OCI-LY3 (cell line): ENCODE data around the gene RGS6.

Source experiments
- H2AFZ ChIP-seq: fragments of 200-600, 300-600 bp; shearing (Covaris generic); 2 replicates; pipeline ENCODE4 v1.6.0; 2014; ENCODE audit warnings: antibody characterized with exemption, low read depth, low read length
- H3K27ac ChIP-seq: fragments of 200-600, 300-600 bp; sonication (generic); 2 replicates; pipeline ENCODE4 v1.5.1; 2014; ENCODE audit warnings: mild to moderate bottlenecking, low read length, moderate library complexity, mixed read lengths
- H3K27me3 ChIP-seq: fragments of 200-600, 300-600 bp; sonication (generic); 2 replicates; pipeline ENCODE4 v1.6.1; 2014; ENCODE audit warnings: low read depth, low read length, mixed read lengths
- H3K36me3 ChIP-seq: fragments of 200-600, 300-600 bp; sonication (generic); replicated peaks from 2 replicates; pipeline ENCODE3; 2014; ENCODE audit warnings: low read depth, low read length, mixed read lengths
- H3K4me1 ChIP-seq: fragments of 300-600, 200-600 bp; sonication (generic); 2 replicates; pipeline ENCODE4 v1.6.1; 2014; ENCODE audit warnings: low read length, mixed read lengths
- H3K4me2 ChIP-seq: fragments of 200-600, 300-600 bp; sonication (generic); 2 replicates; pipeline ENCODE4 v1.6.1; 2014; ENCODE audit warnings: low read length, mixed read lengths
- H3K4me3 ChIP-seq: fragments of 300-600, 200-600 bp; sonication (generic); 2 replicates; pipeline ENCODE4 v1.5.1; 2014; ENCODE audit warnings: antibody characterized with exemption, mild to moderate bottlenecking, low read length, moderate library complexity
- H3K79me2 ChIP-seq: fragments of 300-600, 200-600 bp; shearing (Covaris generic); 2 replicates; pipeline ENCODE4 v1.6.1; 2014; ENCODE audit warnings: mild to moderate bottlenecking, low read length, mixed read lengths
- H3K9ac ChIP-seq: fragments of 300-600, 200-600 bp; shearing (Covaris generic); 2 replicates; pipeline ENCODE4 v1.6.0; 2014; ENCODE audit warnings: mild to moderate bottlenecking, low read length, moderate library complexity
- H3K9me3 ChIP-seq: fragments of 200-600, 300-600 bp; shearing (Covaris generic); 2 replicates; pipeline ENCODE4 v1.6.1; 2014; ENCODE audit warnings: low read length, mixed read lengths; ENCODE audit not compliant: insufficient read depth
- H4K20me1 ChIP-seq: fragments of 200-600, 300-600 bp; sonication (generic); 2 replicates; pipeline ENCODE4 v1.6.1; 2016; ENCODE audit warnings: low read length, mixed read lengths; ENCODE audit not compliant: insufficient read depth
- CTCF ChIP-seq: fragments of 200-600, 300-600 bp; sonication (generic); IDR thresholded peaks from 2 replicates; pipeline ENCODE4 v1.5.1; 2014; ENCODE audit warnings: antibody characterized with exemption, low read length, low read depth
- EZH2phosphoT487 ChIP-seq: fragments of 200-600 bp; shearing (Covaris generic); IDR thresholded peaks from 2 replicates; pipeline ENCODE4 v1.6.1; 2018; ENCODE audit warnings: antibody characterized with exemption, mixed run types, low read depth

Gene RGS6

DNA sequence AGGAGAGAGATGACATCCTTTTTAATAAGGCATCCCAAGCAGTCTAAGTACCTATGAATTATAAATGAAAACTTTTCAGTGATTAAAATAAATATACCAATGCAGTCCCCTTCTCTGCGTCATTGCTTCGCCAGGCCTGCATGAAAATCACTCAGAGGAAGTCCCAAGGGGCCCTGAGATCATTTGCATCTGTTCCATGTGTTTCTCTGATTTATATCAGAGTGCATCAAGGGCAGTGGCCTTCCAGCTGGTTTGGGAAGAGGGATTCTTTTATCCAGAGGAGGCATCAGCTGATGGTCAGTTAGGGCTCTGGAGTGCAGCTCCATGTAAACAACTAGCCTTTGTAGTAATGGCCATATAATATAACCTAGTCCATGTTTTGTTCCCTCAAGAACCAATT is 210.1 kb downstream of the RGS6 start:
- Histone ChIP-seq H3K9ac (no peak overlapping the region), H2AFZ (no peak overlapping the region), H3K4me2 (no peak overlapping the region), H3K4me1 (no peaks in the 10 kb centered on the region), H3K9me3 (no peaks in the 10 kb centered on the region), H3K36me3 (no peaks in the 10 kb centered on the region), H3K79me2 (no peaks in the 10 kb centered on the region), H4K20me1 (no peaks in the 10 kb centered on the region), H3K4me3 (no peak overlapping the region), H3K27ac (no peak overlapping the region), H3K27me3 (peaks cover 12% of the 10 kb centered on the region)
- no peak for TF ChIP-seq CTCF
- TF ChIP-seq EZH2phosphoT487, result no peak

DNA sequence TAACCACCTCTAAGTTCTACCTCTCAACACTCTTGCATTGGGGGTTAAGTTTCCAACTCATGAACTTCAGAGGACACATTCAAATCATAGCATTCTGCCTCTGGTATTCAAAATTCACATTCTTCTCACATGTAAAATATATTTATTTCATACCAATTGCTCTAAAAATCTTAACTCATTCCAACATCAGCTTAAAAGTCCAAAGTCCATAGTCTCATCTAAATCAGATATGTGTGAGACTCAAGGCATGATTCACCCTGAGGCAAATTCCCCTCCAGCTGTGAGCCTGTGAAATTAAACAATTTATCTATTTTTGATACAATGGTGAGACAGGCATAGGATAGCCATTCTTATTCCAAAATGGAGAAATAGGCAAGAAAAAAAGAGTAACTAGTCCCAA is 214.0 kb downstream of the RGS6 start:
- Histone ChIP-seq H3K36me3 (no peaks in the 10 kb centered on the region), H3K27ac (no peak overlapping the region), H2AFZ (no peak overlapping the region), H3K9ac (no peak overlapping the region), H3K27me3 (peaks cover 23% of the 10 kb centered on the region), H3K4me1 (no peaks in the 10 kb centered on the region), H3K79me2 (no peaks in the 10 kb centered on the region), H3K4me2 (no peak overlapping the region), H3K4me3 (no peak overlapping the region), H4K20me1 (no peaks in the 10 kb centered on the region), H3K9me3 (no peaks in the 10 kb centered on the region)
- no peak for TF ChIP-seq CTCF
- TF ChIP-seq EZH2phosphoT487, result no peak

GRCh38 chr14:72154645-72155378 is 222.6 kb downstream of the RGS6 start:
- H2AFZ ChIP-seq, result no peak overlapping the region
- H3K4me1 ChIP-seq, result no peaks in the 10 kb centered on the region
- H3K9ac ChIP-seq, result no peak overlapping the region
- no peaks in the 10 kb centered on the region for H4K20me1 ChIP-seq
- H3K36me3 ChIP-seq, result no peaks in the 10 kb centered on the region
- H3K4me3 ChIP-seq, result no peak overlapping the region
- TF ChIP-seq EZH2phosphoT487, result no peak
- TF ChIP-seq CTCF, result no peak
- no peak overlapping the region for H3K27ac ChIP-seq
- H3K9me3 ChIP-seq, result no peaks in the 10 kb centered on the region
- peaks cover 14% of the 10 kb centered on the region; the same call in 1 of the 2 replicates for H3K27me3 ChIP-seq
- no peaks in the 10 kb centered on the region for H3K79me2 ChIP-seq
- no peak overlapping the region for H3K4me2 ChIP-seq

- Histone ChIP-seq H2AFZ (no peak overlapping the region), H3K9ac (no peak overlapping the region), H3K79me2 (no peaks in the 10 kb centered on the region), H3K27me3 (peaks cover 14% of the 10 kb centered on the region; the same call in 1 of the 2 replicates), H3K4me1 (no peaks in the 10 kb centered on the region), H3K4me2 (no peak overlapping the region), H3K27ac (no peak overlapping the region), H3K4me3 (no peak overlapping the region), H3K36me3 (no peaks in the 10 kb centered on the region), H3K9me3 (no peaks in the 10 kb centered on the region), H4K20me1 (no peaks in the 10 kb centered on the region)
- TF ChIP-seq EZH2phosphoT487 (no peak), CTCF (no peak)
These were observed 223.3 kb downstream of the RGS6 start for GRCh38 chr14:72155379-72155993.
